B cell (primary cell): ENCODE data around the gene CWC25. TPM values are rescaled to one million over a fixed set of nuclear protein-coding genes. Genes with fewer than 3 reads are reported as not detected.
A peak's percentile ranks its signal among the peaks of the same experiment; 100 is the strongest.

Experiments used
- ATAC-seq: fragments of 200-7000 bp; cut with Tn5 transposase; one replicate; pipeline ENCODE4 v1.10.0; 2021; ENCODE audit warnings: low read depth, mild to moderate bottlenecking, moderate number of reproducible peaks, moderate library complexity
- CTCF ChIA-PET: fragments of 350-600 bp; sonication (Branson Sonifier 250); formaldehyde crosslinking; loops from one replicate; lab custom pipeline; 2021; ENCODE audit warnings: antibody characterized with exemption, inconsistent platforms; lab: Charles Lee
- POLR2A ChIA-PET: fragments of 350-600 bp; sonication (Branson Sonifier 250); formaldehyde crosslinking; loops from one replicate; lab custom pipeline; 2021; ENCODE audit warnings: antibody characterized with exemption; lab: Charles Lee
- DNase-seq: peaks from one replicate; pipeline ENCODE4 v3.0.0; 2013
- H2AFZ ChIP-seq: 2 replicates; pipeline ENCODE4 v1.6.1; 2012; ENCODE audit warnings: mild to moderate bottlenecking, low read depth, low read length; ENCODE audit not compliant: insufficient read depth, poor library complexity, severe bottlenecking
- H3K27ac ChIP-seq, 2 donors: 1 replicate in 1 of 2; 2 replicates in 1 of 2; pipeline ENCODE4 v1.5.1; 2012 to 2013; ENCODE audit warnings: low read length in 2 of 2, mild to moderate bottlenecking in 2 of 2, moderate library complexity in 1 of 2
- H3K27me3 ChIP-seq, 4 experiments: fragments of 200-600 bp in 1 of 4; sonication (generic) in 1 of 4; replicated peaks in 1 of 4; 1 replicate in 2 of 4; 2 replicates in 2 of 4; pipeline versions ENCODE4 v1.6.1 to v1.7.0; 2013 to 2016; ENCODE audit warnings: low read length in 3 of 4, mild to moderate bottlenecking in 2 of 4, mixed read lengths in 1 of 4, moderate library complexity in 1 of 4; ENCODE audit not compliant: insufficient read depth in 4 of 4, control insufficient read depth in 3 of 4; ENCODE audit errors: control extremely low read depth in 1 of 4
- H3K36me3 ChIP-seq, 2 experiments: replicated peaks in 1 of 2; 1 replicate in 1 of 2; 2 replicates in 1 of 2; pipeline versions ENCODE4 v1.6.1 to v1.7.1; 2013; ENCODE audit warnings: low read length in 1 of 2; ENCODE audit not compliant: insufficient read depth in 2 of 2, control insufficient read depth in 1 of 2; ENCODE audit errors: control extremely low read depth in 1 of 2, extremely low read depth in 1 of 2
- H3K4me1 ChIP-seq, 2 donors: fragments of 200-600 bp in 1 of 2; sonication (generic) in 1 of 2; 1 replicate in 1 of 2; 2 replicates in 1 of 2; pipeline versions ENCODE4 v1.5.1 to v1.6.1; 2013 to 2017; ENCODE audit warnings: low read length in 2 of 2; ENCODE audit not compliant: control insufficient read depth in 2 of 2, insufficient read depth in 2 of 2
- H3K4me2 ChIP-seq: replicated peaks from 2 replicates; pipeline ENCODE3; 2012; ENCODE audit warnings: mild to moderate bottlenecking, low read depth, low read length; ENCODE audit not compliant: poor library complexity, severe bottlenecking
- H3K4me3 ChIP-seq, 5 experiments: fragments of 200-600 bp in 1 of 5; sonication (generic) in 1 of 5; 1 replicate in 3 of 5; 2 replicates in 2 of 5; pipeline versions ENCODE4 v1.5.1 to v1.7.0; 2011 to 2016; ENCODE audit warnings: low read length in 4 of 5, mild to moderate bottlenecking in 4 of 5, low read depth in 2 of 5, control low read depth in 1 of 5, moderate library complexity in 1 of 5; ENCODE audit not compliant: insufficient read depth in 1 of 5; ENCODE audit errors: control extremely low read depth in 1 of 5, extremely low read depth in 1 of 5
- H3K79me2 ChIP-seq: fragments of 200-600 bp; sonication (generic); one replicate; pipeline ENCODE4 v1.6.0; 2016; ENCODE audit warnings: low read length; ENCODE audit not compliant: control insufficient read depth, insufficient read depth
- H3K9ac ChIP-seq: fragments of 200-600 bp; sonication (generic); 2 replicates; pipeline ENCODE4 v1.6.1; 2017; ENCODE audit warnings: mild to moderate bottlenecking, low read length, moderate library complexity
- H3K9me3 ChIP-seq, 3 donors: one replicate each; pipeline versions ENCODE4 v1.6.1 to v1.7.1; 2013; ENCODE audit warnings: low read length in 2 of 3; ENCODE audit not compliant: control insufficient read depth in 2 of 3, insufficient read depth in 1 of 3; ENCODE audit errors: control extremely low read depth in 1 of 3
- H4K20me1 ChIP-seq: 2 replicates; pipeline ENCODE4 v1.6.0; 2012; ENCODE audit warnings: mild to moderate bottlenecking, low read length; ENCODE audit not compliant: insufficient read depth, control insufficient read depth, poor library complexity, severe bottlenecking
- H3K27ac Mint-ChIP-seq: one replicate; pipeline ENCODE4 v1.8.0; 2021; ENCODE audit warnings: mixed read lengths
- H3K27me3 Mint-ChIP-seq: one replicate; pipeline ENCODE4 v1.8.0; 2021; ENCODE audit warnings: mixed read lengths
- H3K4me1 Mint-ChIP-seq: one replicate; pipeline ENCODE4 v1.8.0; 2021; ENCODE audit warnings: mixed read lengths
- H3K4me3 Mint-ChIP-seq: one replicate; pipeline ENCODE4 v1.8.0; 2021; ENCODE audit warnings: mixed read lengths
- H3K9me3 Mint-ChIP-seq: one replicate; pipeline ENCODE4 v1.8.0; 2022; ENCODE audit warnings: mixed read lengths; ENCODE audit not compliant: insufficient read depth
- EZH2 ChIP-seq: IDR thresholded peaks from 2 replicates; pipeline ENCODE4 v1.6.1; 2012; ENCODE audit warnings: borderline replicate concordance, low read depth, mild to moderate bottlenecking, moderate library complexity, low read length; ENCODE audit not compliant: insufficient read depth, poor library complexity, severe bottlenecking
- WGBS: methylation state at CpG from one replicate; pipeline ENCODE4 v1.1.5; 2013; ENCODE audit warnings: missing lambda C conversion rate; ENCODE audit not compliant: insufficient coverage; 5-methylcytosine and 5-hydroxymethylcytosine counted together
- intact Hi-C: fragments of 100-400 bp; cut with micrococcal nuclease; formaldehyde crosslinking; loops from one replicate; pipeline ENCODE4 v1.10.0; 2022
- polyA plus RNA-seq: library from polyadenylated mRNA; depleted of rRNA; stranded (reverse); fragments of >200 nt; gene quantifications from 2 replicates; pipeline ENCODE4 v1.2.3, GENCODE V29; 2012
- total RNA-seq, 2 donors: library from RNA; stranded (reverse); fragments of 120-200 nt in 1 of 2; gene quantifications; 1 replicate in 1 of 2; 2 replicates in 1 of 2; pipeline versions ENCODE4 v1.2.3 to v1.2.4, GENCODE V29; 2013 to 2022
- TF ChIP-seq, protein P1 (sequence below): fragments of 200-600 bp; IDR thresholded peaks from one replicate; pipeline ENCODE4 v1.8.0; 2022; ENCODE audit warnings: antibody characterized with exemption, mild to moderate bottlenecking

CWC25 gene
- total and polyA plus RNA-seq, 2 donors (not counting 1 experiment from before 2014, with no cell fraction given), result 39.3 to 40.8 TPM

DNA sequence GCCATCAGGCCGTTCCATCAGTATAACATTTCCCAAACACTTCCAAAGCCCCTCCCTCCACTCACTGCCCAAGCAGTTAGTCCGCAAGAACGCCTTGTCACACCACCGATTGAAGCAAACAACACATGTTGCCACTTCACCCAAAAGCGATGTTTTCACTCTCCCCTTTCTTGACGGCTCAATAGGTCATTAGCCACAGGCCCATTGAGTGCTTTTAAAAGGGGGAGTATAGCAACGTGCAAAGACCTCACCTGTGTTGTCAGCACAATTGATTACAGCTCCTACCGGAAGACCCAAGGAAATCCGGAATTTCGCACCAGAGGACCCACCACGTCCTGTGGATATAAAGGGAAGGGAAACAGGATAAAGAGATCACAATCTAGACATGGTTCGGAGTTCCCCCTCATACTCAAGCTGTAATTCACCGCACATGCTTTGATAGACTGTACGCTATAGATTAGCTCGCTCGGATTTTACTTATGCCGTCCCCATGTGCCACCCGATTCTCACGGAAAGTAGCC is 27.7 kb upstream of the CWC25 start:
- 0% methylated on average over 13 of the region's 19 CpGs for WGBS
- POLR2A ChIA-PET, result interaction anchor here (0.9 to 2.6 kb wide), 3 partner anchors 17 to 347 kb away, joined by 5 to 91 read pairs (median 11); partner anchors contain the start of genes CWC25, LASP1 and RPL19
- peaks cover 20% of the 10 kb centered on the region for H3K79me2 ChIP-seq

More for the DNA sequence above, 27.7 kb upstream of the CWC25 start:
- Histone ChIP-seq H3K9me3 (no peaks in the 10 kb centered on the region), H3K9ac (peak overlapping the region; percentile 78), H4K20me1 (peaks cover 22% of the 10 kb centered on the region), H3K27ac (peak overlapping the region; percentile 92), H3K4me2 (peak overlapping the region; percentile 78), H2AFZ (peak overlapping the region; percentile 75), H3K27me3 (no peaks in the 10 kb centered on the region), H3K4me3 (peak overlapping the region; percentile 70 to 99 (median 73)), H3K36me3 (peaks cover 18 to 46% of the 10 kb centered on the region in 2 experiments), H3K4me1 (peaks cover 23 to 27% of the 10 kb centered on the region in 2 donors)
- ATAC-seq (peak; percentile 5), DNase-seq (no peak)
- H3K9me3 Mint-ChIP-seq, result no peaks in the 10 kb centered on the region
- TF ChIP-seq, protein P1, sequence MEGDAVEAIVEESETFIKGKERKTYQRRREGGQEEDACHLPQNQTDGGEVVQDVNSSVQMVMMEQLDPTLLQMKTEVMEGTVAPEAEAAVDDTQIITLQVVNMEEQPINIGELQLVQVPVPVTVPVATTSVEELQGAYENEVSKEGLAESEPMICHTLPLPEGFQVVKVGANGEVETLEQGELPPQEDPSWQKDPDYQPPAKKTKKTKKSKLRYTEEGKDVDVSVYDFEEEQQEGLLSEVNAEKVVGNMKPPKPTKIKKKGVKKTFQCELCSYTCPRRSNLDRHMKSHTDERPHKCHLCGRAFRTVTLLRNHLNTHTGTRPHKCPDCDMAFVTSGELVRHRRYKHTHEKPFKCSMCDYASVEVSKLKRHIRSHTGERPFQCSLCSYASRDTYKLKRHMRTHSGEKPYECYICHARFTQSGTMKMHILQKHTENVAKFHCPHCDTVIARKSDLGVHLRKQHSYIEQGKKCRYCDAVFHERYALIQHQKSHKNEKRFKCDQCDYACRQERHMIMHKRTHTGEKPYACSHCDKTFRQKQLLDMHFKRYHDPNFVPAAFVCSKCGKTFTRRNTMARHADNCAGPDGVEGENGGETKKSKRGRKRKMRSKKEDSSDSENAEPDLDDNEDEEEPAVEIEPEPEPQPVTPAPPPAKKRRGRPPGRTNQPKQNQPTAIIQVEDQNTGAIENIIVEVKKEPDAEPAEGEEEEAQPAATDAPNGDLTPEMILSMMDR, result no peak
- TF ChIP-seq EZH2, result no peak
- no peaks in the 10 kb centered on the region for H3K27me3 Mint-ChIP-seq
- H3K4me3 Mint-ChIP-seq, result peak overlapping the region; percentile 98
- peak overlapping the region; percentile 100 for H3K27ac Mint-ChIP-seq
- CTCF ChIA-PET, result interaction anchor here (1.8 to 3.1 kb wide), 2 partner anchors 11 to 17 kb away, joined by 12 to 50 read pairs; partner anchors contain the start of gene LASP1
- peaks cover 41% of the 10 kb centered on the region for H3K4me1 Mint-ChIP-seq
- intact Hi-C loops, result loop anchor here (1.0 to 5.0 kb wide), 5 partner anchors 16 to 299 kb away; partner anchors contain the start of genes CWC25, PIP4K2B, PLXDC1 and PSMB3
